Skeletal muscle satellite cell (primary cell): ENCODE measurements around the gene CA9.

Experiments used
- H3K27me3 ChIP-seq: 2 replicates; pipeline ENCODE4 v1.7.0; 2013; ENCODE audit warnings: low read length; ENCODE audit not compliant: control insufficient read depth, insufficient read depth
- H3K36me3 ChIP-seq: 2 replicates; pipeline ENCODE4 v1.7.0; 2013; ENCODE audit warnings: mild to moderate bottlenecking, control low read depth, low read length; ENCODE audit not compliant: insufficient read depth
- H3K4me1 ChIP-seq: 2 replicates; pipeline ENCODE4 v1.7.0; 2013; ENCODE audit warnings: low read length; ENCODE audit not compliant: control insufficient read depth, insufficient read depth
- H3K4me2 ChIP-seq: 2 replicates; pipeline ENCODE4 v1.7.0; 2013; ENCODE audit warnings: mild to moderate bottlenecking, low read length
- H3K4me3 ChIP-seq: 2 replicates; pipeline ENCODE4 v1.7.0; 2013; ENCODE audit warnings: low read length
- H3K9ac ChIP-seq: 2 replicates; pipeline ENCODE4 v1.7.0; 2013; ENCODE audit warnings: mild to moderate bottlenecking, low read depth, low read length, moderate library complexity
- H3K9me3 ChIP-seq: replicated peaks from 2 replicates; pipeline ENCODE4 v1.7.0; 2013; ENCODE audit warnings: mild to moderate bottlenecking, control low read depth, low read length

CA9 gene

GRCh38 chr9:35653611-35654010, 20.1 kb upstream of the CA9 start:
- Histone ChIP-seq H3K4me2 (no peak overlapping the region), H3K27me3 (no peaks in the 10 kb centered on the region), H3K36me3 (no peaks in the 10 kb centered on the region), H3K4me3 (no peak overlapping the region), H3K9ac (no peak overlapping the region), H3K9me3 (no peaks in the 10 kb centered on the region), H3K4me1 (peaks cover 29% of the 10 kb centered on the region)

GRCh38 chr9:35656348-35656747, 17.4 kb upstream of the CA9 start:
- no peak overlapping the region for H3K4me3 ChIP-seq
- no peak overlapping the region for H3K9ac ChIP-seq
- H3K27me3 ChIP-seq: no peaks in the 10 kb centered on the region
- H3K4me1 ChIP-seq: peaks cover 34% of the 10 kb centered on the region
- H3K4me2 ChIP-seq: no peak overlapping the region
- no peaks in the 10 kb centered on the region for H3K9me3 ChIP-seq
- peaks cover 9% of the 10 kb centered on the region for H3K36me3 ChIP-seq

- H3K27me3 ChIP-seq: no peaks in the 10 kb centered on the region
- peaks cover 14% of the 10 kb centered on the region for H3K36me3 ChIP-seq
- H3K4me1 ChIP-seq: peaks cover 32% of the 10 kb centered on the region
- H3K4me2 ChIP-seq: peak overlapping the region; percentile 76
- H3K9me3 ChIP-seq: no peaks in the 10 kb centered on the region
- peak overlapping the region; percentile 53 for H3K4me3 ChIP-seq
- H3K9ac ChIP-seq: peak overlapping the region; percentile 46
Observed at GRCh38 chr9:35656831-35657545, 16.7 kb upstream of the CA9 start.

GRCh38 chr9:35657546-35658136, 16.1 kb upstream of the CA9 start, which contains the start of gene RMRP:
RMRP (minus strand) TSS chr9:35658019.
- Histone ChIP-seq H3K4me1 (peaks cover 28% of the 10 kb centered on the region), H3K9ac (peak within 1 kb of the TSS; percentile 93), H3K4me3 (peak within 1 kb of the TSS; percentile 91), H3K4me2 (peak within 1 kb of the TSS; percentile 83), H3K9me3 (no peaks in the 10 kb centered on the region), H3K36me3 (peaks cover 16% of the 10 kb centered on the region), H3K27me3 (no peaks in the 10 kb centered on the region)

GRCh38 chr9:35658137-35658967, 15.4 kb upstream of the CA9 start, which contains the start of gene CCDC107:
CCDC107 (plus strand) TSS chr9:35658292; CDS start chr9:35658380, 88 bp downstream.
- Histone ChIP-seq H3K9ac (peak within 1 kb of the TSS; percentile 93), H3K4me3 (peak within 1 kb of the TSS; percentile 91), H3K9me3 (no peaks in the 10 kb centered on the region), H3K4me2 (peak within 1 kb of the TSS; percentile 83), H3K27me3 (no peaks in the 10 kb centered on the region), H3K4me1 (peaks cover 24% of the 10 kb centered on the region), H3K36me3 (peaks cover 16% of the 10 kb centered on the region)

- peaks cover 27% of the 10 kb centered on the region for H3K4me1 ChIP-seq
- peak overlapping the region; percentile 93 for H3K9ac ChIP-seq
- no peaks in the 10 kb centered on the region for H3K27me3 ChIP-seq
- H3K36me3 ChIP-seq: peaks cover 16% of the 10 kb centered on the region
- peak overlapping the region; percentile 83 for H3K4me2 ChIP-seq
- no peaks in the 10 kb centered on the region for H3K9me3 ChIP-seq
- peak overlapping the region; percentile 91 for H3K4me3 ChIP-seq
Observed at GRCh38 chr9:35658968-35659220, 14.8 kb upstream of the CA9 start.

- peak overlapping the region; percentile 93 for H3K9ac ChIP-seq
- peaks cover 31% of the 10 kb centered on the region for H3K4me1 ChIP-seq
Observed at GRCh38 chr9:35659340-35659739, 14.4 kb upstream of the CA9 start.

GRCh38 chr9:35660966-35661415, 12.7 kb upstream of the CA9 start:
- Histone ChIP-seq H3K4me3 (no peak overlapping the region), H3K9me3 (no peaks in the 10 kb centered on the region), H3K9ac (no peak overlapping the region), H3K4me2 (no peak overlapping the region), H3K36me3 (peaks cover 16% of the 10 kb centered on the region), H3K27me3 (no peaks in the 10 kb centered on the region), H3K4me1 (peaks cover 43% of the 10 kb centered on the region)

More at GRCh38 chr9:35659340-35659739, 14.4 kb upstream of the CA9 start:
- Histone ChIP-seq H3K27me3 (no peaks in the 10 kb centered on the region), H3K36me3 (peaks cover 16% of the 10 kb centered on the region), H3K4me2 (peak overlapping the region; percentile 83), H3K4me3 (peak overlapping the region; percentile 91), H3K9me3 (no peaks in the 10 kb centered on the region)

GRCh38 chr9:35661756-35662350, 11.9 kb upstream of the CA9 start:
- H3K9ac ChIP-seq: no peak overlapping the region
- peaks cover 16% of the 10 kb centered on the region for H3K36me3 ChIP-seq
- no peak overlapping the region for H3K4me3 ChIP-seq
- no peaks in the 10 kb centered on the region for H3K9me3 ChIP-seq
- H3K4me2 ChIP-seq: no peak overlapping the region
- H3K27me3 ChIP-seq: no peaks in the 10 kb centered on the region
- H3K4me1 ChIP-seq: peaks cover 47% of the 10 kb centered on the region

GRCh38 chr9:35662437-35662836, 11.3 kb upstream of the CA9 start:
- H3K4me2 ChIP-seq: no peak overlapping the region
- H3K9me3 ChIP-seq: no peaks in the 10 kb centered on the region
- peaks cover 16% of the 10 kb centered on the region for H3K36me3 ChIP-seq
- H3K4me3 ChIP-seq: no peak overlapping the region
- H3K27me3 ChIP-seq: no peaks in the 10 kb centered on the region
- no peak overlapping the region for H3K9ac ChIP-seq
- peaks cover 42% of the 10 kb centered on the region for H3K4me1 ChIP-seq
